ENCODE measurements around the gene EFHD1.
"Not testable (repeated sequence)": the region's sequence is repeated elsewhere in the genome, so short reads cannot be mapped to it uniquely, and the experiment has no call there.

GRCh38 chr2:232691117-232691516 lies 57.7 kb downstream of the EFHD1 start:
- TF ChIP-seq CTCF (IDR thresholded peaks at IDR 0.05); POLR2AphosphoS5 (IDR thresholded peaks at IDR 0.05); POLR2A (IDR thresholded peaks at IDR 0.05; ENCODE audit: low read depth): not testable (repeated sequence)

Measured in esophagus muscularis mucosa (tissue), 3 donors.